Measurements from ENCODE around the gene LOC128125822.
A peak's percentile ranks its signal among the peaks of the same experiment; 100 is the strongest.

Gene LOC128125822

DNA sequence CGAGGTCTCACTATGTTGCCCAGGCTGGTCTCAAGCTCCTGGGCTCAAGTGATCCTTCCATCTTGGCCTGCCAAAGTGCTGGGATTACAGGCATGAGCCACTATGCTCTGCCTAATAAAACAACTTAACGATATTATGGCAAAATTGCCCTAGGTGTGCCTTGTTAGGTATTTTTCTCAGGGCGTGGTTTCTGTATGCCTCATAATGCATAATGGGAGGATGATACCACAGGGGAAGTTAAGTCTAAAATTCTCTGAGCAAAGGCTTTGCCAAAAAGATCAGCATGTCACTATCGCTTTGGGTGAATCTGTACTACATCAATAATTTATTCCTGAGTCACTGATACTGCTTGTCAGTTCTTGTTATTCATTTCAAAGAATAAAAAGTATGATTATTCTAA, 15.9 kb upstream of the LOC128125822 start (continued):
- TF ChIP-seq, protein P1, sequence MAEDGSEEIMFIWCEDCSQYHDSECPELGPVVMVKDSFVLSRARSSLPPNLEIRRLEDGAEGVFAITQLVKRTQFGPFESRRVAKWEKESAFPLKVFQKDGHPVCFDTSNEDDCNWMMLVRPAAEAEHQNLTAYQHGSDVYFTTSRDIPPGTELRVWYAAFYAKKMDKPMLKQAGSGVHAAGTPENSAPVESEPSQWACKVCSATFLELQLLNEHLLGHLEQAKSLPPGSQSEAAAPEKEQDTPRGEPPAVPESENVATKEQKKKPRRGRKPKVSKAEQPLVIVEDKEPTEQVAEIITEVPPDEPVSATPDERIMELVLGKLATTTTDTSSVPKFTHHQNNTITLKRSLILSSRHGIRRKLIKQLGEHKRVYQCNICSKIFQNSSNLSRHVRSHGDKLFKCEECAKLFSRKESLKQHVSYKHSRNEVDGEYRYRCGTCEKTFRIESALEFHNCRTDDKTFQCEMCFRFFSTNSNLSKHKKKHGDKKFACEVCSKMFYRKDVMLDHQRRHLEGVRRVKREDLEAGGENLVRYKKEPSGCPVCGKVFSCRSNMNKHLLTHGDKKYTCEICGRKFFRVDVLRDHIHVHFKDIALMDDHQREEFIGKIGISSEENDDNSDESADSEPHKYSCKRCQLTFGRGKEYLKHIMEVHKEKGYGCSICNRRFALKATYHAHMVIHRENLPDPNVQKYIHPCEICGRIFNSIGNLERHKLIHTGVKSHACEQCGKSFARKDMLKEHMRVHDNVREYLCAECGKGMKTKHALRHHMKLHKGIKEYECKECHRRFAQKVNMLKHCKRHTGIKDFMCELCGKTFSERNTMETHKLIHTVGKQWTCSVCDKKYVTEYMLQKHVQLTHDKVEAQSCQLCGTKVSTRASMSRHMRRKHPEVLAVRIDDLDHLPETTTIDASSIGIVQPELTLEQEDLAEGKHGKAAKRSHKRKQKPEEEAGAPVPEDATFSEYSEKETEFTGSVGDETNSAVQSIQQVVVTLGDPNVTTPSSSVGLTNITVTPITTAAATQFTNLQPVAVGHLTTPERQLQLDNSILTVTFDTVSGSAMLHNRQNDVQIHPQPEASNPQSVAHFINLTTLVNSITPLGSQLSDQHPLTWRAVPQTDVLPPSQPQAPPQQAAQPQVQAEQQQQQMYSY (CRISPR knock-in tag; IDR thresholded peaks at IDR 0.05), result no peak

DNA sequence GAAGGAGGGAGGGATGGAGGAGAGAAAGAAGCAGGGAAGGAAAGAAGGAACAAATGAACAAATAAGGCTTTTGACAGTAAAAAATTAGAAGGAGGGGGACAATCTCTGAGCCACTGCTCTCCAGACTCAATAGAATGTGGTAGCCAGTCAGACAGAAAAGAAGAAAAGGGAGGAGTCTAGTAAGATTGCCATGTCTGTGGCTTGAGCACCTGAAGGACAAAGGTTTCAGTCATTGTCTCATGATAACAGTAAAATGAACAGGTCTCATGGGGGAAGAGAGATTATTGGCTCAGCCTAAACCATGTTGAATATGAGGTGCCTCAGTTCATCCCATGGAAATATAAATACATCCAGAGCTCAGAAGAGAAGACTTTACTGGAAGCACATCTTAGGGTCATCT, 14.0 kb upstream of the LOC128125822 start:
- Histone ChIP-seq H3K4me2 (ENCODE audit: control insufficient read depth, insufficient read depth) (no peak overlapping the region), H2AFZ (ENCODE audit: control insufficient read depth, low read depth, low read length) (no peak overlapping the region), H3K9ac (ENCODE audit: control insufficient read depth, insufficient read depth, low read length) (no peak overlapping the region), H4K20me1 (ENCODE audit: control insufficient read depth, insufficient read depth) (no peaks in the 10 kb centered on the region), H3K4me3 (no peak overlapping the region), H3K79me2 (ENCODE audit: control insufficient read depth, insufficient read depth, low read length) (no peaks in the 10 kb centered on the region), H3K9me3 (replicated peaks; ENCODE audit: control insufficient read depth, insufficient read depth, low read length) (no peaks in the 10 kb centered on the region), H3K4me1 (ENCODE audit: control insufficient read depth, insufficient read depth, low read length) (peaks cover 13% of the 10 kb centered on the region; the same call in 1 of the 2 replicates), H3K36me3 (ENCODE audit: control insufficient read depth in 2 of 2, insufficient read depth in 2 of 2, low read length in 1 of 2) (no peaks in the 10 kb centered on the region), H3K27me3 (replicated peaks in 1 of 2; ENCODE audit: control insufficient read depth in 2 of 2, insufficient read depth in 2 of 2, low read length in 1 of 2) (no peaks in the 10 kb centered on the region), H3K27ac (ENCODE audit: control insufficient read depth, insufficient read depth) (no peak overlapping the region)
- ATAC-seq (peak; percentile 70), DNase-seq (ENCODE audit: low read depth, low spot score) (no peak), FAIRE-seq (peak; percentile 13)
- BruUV-seq (replicated peaks), result no TSS peak
- in situ Hi-C loops (cut with MboI) (no loop called here), intact Hi-C loops (cut with micrococcal nuclease; ENCODE audit: unreplicated experiment) (no loop called here)
- ChIA-PET POLR2A (no interaction called here), SMC1A (ENCODE audit: uncharacterized antibody, unreplicated experiment) (interaction anchor here (1.6 kb wide), 1 partner anchor 12 kb away, joined by 6 read pairs; no protein-coding TSS in a partner anchor), RAD21 (ENCODE audit: unreplicated experiment) (interaction anchor here (0.9 kb wide), 1 partner anchor 10 kb away, joined by 3 read pairs; no protein-coding TSS in a partner anchor), CTCF (interaction anchor here (1.0 kb wide), 1 partner anchor 16 kb away, joined by 3 read pairs; no protein-coding TSS in a partner anchor)
- TF ChIP-seq CHD2 (IDR thresholded peaks at IDR 0.05; ENCODE audit: borderline replicate concordance, low read depth, low read length) (no peak), EZH2 (IDR thresholded peaks at IDR 0.05; ENCODE audit: borderline replicate concordance, control insufficient read depth, low read depth, low read length) (no peak), STAT1 (conservative IDR thresholded peaks at IDR 0.05) (no peak), MYB (IDR thresholded peaks at IDR 0.05; ENCODE audit: borderline replicate concordance, low read depth, low read length) (no peak), SRF (IDR thresholded peaks at IDR 0.05; ENCODE audit: low read depth in 2 of 2, low read length in 2 of 2) (no peak), ZNF274 (IDR thresholded peaks at IDR 0.05; ENCODE audit: insufficient read depth, insufficient read length) (no peak)
- TF ChIP-seq, protein P2, sequence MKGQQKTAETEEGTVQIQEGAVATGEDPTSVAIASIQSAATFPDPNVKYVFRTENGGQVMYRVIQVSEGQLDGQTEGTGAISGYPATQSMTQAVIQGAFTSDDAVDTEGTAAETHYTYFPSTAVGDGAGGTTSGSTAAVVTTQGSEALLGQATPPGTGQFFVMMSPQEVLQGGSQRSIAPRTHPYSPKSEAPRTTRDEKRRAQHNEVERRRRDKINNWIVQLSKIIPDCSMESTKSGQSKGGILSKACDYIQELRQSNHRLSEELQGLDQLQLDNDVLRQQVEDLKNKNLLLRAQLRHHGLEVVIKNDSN (IDR thresholded peaks at IDR 0.05; ENCODE audit: borderline replicate concordance, extremely low read length, insufficient read depth, low read depth, low read length), result no peak
- TF ChIP-seq, protein P3, sequence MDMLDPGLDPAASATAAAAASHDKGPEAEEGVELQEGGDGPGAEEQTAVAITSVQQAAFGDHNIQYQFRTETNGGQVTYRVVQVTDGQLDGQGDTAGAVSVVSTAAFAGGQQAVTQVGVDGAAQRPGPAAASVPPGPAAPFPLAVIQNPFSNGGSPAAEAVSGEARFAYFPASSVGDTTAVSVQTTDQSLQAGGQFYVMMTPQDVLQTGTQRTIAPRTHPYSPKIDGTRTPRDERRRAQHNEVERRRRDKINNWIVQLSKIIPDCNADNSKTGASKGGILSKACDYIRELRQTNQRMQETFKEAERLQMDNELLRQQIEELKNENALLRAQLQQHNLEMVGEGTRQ (IDR thresholded peaks at IDR 0.05; ENCODE audit: borderline replicate concordance, low read depth, low read length), result no peak

All from GM12878 (cell line).